Dermis blood vessel endothelial cell (primary cell): ENCODE data around the gene SPIB. TPM values are rescaled to one million over a fixed set of nuclear protein-coding genes. Genes with fewer than 3 reads are reported as not detected.

Experiments used
- DNase-seq: peaks from one replicate; pipeline ENCODE4 v3.0.0; 2010
- total RNA-seq: library from RNA; depleted of rRNA; stranded (reverse); fragments of >200 nt; gene quantifications from 2 replicates; pipeline ENCODE4 v1.2.3, GENCODE V29; 2014

The SPIB gene
- total RNA-seq, 1 donor from 2014 or later: not detected

DNA sequence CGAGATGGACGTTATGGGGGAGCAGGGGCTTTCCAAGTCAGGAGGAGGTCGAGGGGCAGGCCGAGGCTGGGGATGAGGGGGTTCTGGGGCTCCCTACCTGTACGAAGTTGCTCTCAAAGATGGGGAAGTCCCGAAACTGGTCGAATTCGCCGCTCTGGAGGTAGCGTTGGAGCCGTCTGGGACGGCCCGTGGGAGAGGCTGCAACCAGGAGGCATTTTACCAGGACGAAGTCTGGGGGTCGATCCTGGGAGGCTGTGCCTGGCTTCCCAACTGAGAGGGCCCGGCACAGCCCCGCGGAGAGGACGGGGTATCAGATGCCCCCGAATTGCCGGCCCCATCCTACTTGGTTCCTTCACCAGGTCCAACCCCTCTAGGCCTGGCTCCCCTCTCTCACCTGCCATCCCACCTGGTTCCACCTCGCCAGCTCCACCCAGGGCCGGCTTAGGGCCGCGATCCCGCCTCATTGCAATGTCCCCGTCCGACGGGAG is 57.0 kb downstream of the SPIB start:
- no peak for DNase-seq

- peak; percentile 98 for DNase-seq
Observed at GRCh38 chr19:50476224-50476906, 57.6 kb downstream of the SPIB start, which contains the start of the genes EMC10 and GARIN5A. Gene EMC10 (plus strand): TSS chr19:50476507. CDS start chr19:50476545, 38 bp downstream. Gene GARIN5A (minus strand): TSS chr19:50476848. CDS start chr19:50476388, 460 bp downstream.

GRCh38 chr19:50476907-50477238 is 58.1 kb downstream of the SPIB start:
- no peak for DNase-seq

GRCh38 chr19:50477751-50478515 is 59.2 kb downstream of the SPIB start:
- DNase-seq: no peak

DNA sequence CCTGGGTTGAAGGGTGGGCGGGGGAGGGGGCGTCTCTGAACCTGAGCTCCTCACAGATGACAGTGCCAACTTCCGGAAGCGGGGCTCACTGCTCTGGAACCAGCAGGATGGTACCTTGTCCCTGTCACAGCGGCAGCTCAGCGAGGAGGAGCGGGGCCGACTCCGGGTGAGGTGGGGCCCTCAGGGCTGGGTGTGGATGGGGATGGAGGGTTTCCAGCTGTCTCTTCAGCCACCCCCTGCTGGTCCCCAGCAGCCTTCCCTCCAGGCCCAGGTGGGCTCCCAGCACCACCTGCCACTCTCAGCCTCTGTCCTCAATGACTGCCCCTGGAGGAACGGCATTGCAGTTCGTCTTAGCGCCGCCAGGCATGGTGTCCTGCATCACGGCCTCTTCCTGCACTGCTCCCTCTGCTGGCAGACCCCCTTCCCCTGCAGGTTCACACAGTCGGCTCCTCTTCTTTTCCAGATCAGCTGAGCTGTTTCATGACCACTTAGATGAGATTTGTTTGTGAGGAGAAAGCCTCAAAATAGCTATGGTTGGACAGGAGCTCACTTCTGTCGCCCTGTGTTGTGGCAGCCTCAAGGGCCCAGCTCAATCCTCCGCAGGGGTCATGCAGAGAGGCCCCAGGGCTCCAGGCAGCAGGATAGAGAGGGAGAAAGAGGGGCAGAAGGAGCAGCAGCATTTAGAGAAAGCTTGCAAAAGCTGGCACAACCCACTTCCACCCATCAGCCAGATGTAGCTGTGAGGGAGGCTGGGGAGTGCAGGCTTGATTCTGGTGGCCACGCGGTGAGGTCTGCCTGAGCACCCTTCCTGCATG is 60.4 kb downstream of the SPIB start:
- DNase-seq: peak; percentile 73

GRCh38 chr19:50479761-50480251 is 61.1 kb downstream of the SPIB start:
- no peak for DNase-seq

DNA sequence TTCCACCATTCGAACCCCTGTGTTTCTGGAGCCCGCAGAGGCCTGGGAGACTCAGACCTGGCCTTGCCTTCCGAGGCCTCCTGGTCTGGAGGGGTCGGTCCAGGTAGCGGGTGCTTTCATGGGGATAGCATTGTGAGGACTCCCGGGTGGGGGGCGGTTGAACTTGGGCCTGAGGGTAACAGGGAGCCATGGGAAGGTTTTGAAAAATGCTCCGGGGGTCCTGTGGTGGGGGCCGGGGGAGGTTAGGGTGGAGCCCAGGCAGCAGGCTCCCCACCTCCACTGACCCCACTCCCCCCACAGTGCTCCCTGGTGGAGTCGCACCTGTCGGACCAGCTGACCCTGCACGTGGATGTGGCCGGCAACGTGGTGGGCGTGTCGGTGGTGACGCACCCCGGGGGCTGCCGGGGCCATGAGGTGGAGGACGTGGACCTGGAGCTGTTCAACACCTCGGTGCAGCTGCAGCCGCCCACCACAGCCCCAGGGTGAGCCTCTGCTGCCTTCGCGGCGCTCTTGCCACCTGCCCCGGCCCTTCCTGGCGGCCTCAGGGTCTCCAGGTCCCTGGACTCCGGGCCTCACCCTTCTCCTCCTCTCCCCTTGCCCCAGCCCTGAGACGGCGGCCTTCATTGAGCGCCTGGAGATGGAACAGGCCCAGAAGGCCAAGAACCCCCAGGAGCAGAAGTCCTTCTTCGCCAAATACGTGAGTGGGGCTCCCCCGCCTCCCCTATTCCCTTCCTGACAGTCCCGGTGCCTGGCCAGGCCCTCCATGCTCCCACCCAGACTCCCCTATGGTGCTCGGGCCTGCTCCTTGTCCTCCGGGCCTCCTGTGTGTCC is 61.8 kb downstream of the SPIB start:
- no peak for DNase-seq

Other genes with a start within 250 kb of the SPIB start
- 0.17 and 0.28 TPM in 2 replicates for gene MYH14, start 215.3 kb upstream of the SPIB start, total RNA-seq
- gene KCNC3, start 89.6 kb upstream of the SPIB start, total RNA-seq: 0.51 TPM in 2 replicates
- not detected in 2 replicates for gene NAPSA, start 53.3 kb upstream of the SPIB start, total RNA-seq
- gene NR1H2, start 42.5 kb upstream of the SPIB start, total RNA-seq: 83.6 and 92.5 TPM in 2 replicates
- gene POLD1, start 34.6 kb upstream of the SPIB start, total RNA-seq: 40.8 and 77.4 TPM in 2 replicates
- 0.05 TPM in 1 of 2 replicates, not detected in the other for gene MYBPC2, start 14.0 kb downstream of the SPIB start, total RNA-seq
- 63.0 and 77.3 TPM in 2 replicates for gene EMC10, start 57.6 kb downstream of the SPIB start, total RNA-seq
- gene GARIN5A, start 57.9 kb downstream of the SPIB start, total RNA-seq: 0.05 and 0.17 TPM in 2 replicates
- gene JOSD2, start 92.3 kb downstream of the SPIB start, total RNA-seq: 18.0 and 18.2 TPM in 2 replicates
- gene ASPDH, start 95.0 kb downstream of the SPIB start, total RNA-seq: not detected in 2 replicates
- under 0.01 and 0.05 TPM in 2 replicates for gene LRRC4B, start 149.5 kb downstream of the SPIB start, total RNA-seq
- under 0.01 TPM in 1 of 2 replicates, not detected in the other for gene SYT3, start 220.9 kb downstream of the SPIB start, total RNA-seq
- gene C19orf81, start 230.5 kb downstream of the SPIB start, total RNA-seq: 0.28 TPM in 1 of 2 replicates, not detected in the other